Measurements from ENCODE around the gene CBFA2T2. TPM values are rescaled to one million over a fixed set of nuclear protein-coding genes. Genes with fewer than 3 reads are reported as not detected.
"Not testable (repeated sequence)": the region's sequence is repeated elsewhere in the genome, so short reads cannot be mapped to it uniquely, and the experiment has no call there.

CBFA2T2 gene
- 84.1 TPM for total RNA-seq (ENCODE audit: unreplicated experiment)
- long read RNA-seq, full-length matches to known transcripts = 3 of 36 reads
- long read RNA-seq, partial matches to known transcripts = 19 of 36 reads
- long read RNA-seq, other reads (novel, unspliced or antisense) = 14 of 36 reads

DNA sequence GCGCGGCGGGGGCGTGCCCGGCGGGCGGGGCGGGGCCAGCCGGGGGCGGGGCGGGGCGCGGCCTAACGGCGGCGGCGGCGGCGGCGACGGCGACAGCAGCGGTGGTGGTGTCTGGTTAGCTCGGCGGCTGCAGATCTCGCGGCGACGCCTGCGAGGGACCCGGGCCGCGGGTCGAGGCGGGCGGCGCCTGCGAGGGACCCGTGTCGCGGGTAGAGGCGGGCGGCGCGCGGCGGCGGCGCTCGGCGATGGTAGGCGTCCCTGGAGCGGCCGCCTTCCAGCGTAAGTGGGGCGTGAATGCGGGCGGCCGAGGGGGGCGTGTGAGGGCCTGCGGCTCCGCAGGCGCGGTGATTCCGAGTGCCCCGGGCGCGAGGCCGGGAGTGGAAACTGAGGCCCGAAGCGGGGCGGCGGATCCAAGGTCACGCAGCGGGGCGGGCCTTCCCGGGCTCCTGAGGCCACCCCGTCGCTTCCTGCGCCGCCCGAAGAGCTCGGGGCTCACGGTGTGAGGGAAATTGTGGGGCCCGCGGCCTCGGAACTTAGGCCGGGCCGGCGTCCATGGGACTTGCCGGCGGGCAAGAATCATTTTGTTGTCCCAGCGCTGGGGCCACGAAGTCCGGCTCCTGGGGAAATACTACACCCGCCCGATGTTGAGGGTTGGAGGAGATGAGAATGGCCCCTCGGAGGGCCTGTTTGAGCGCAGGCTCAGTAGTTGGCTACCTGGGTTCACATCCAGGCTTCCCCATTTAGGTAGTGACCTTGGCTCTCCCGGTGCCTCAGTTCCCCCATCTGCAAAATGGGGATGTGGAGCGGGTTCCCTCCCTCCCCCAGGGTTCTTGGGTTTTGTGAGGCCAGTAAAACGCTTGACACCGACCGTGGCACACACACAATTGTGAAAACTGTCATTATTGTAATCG lies at the start of gene CBFA2T2:
TSS of gene CBFA2T2 (plus strand) at position 74 of the 911 bp plus-strand sequence. CDS start at position 246, 172 bp downstream.
- H3K27me3 Mint-ChIP-seq (ENCODE audit: unreplicated experiment) = no peaks in the 10 kb centered on the region
- peak within 1 kb of the TSS; percentile 94 for H3K4me3 Mint-ChIP-seq (ENCODE audit: unreplicated experiment)
- H3K36me3 Mint-ChIP-seq (ENCODE audit: unreplicated experiment) = no peaks in the 10 kb centered on the region
- DNase-seq = no peak
- peaks cover 4% of the 10 kb centered on the region for H3K4me1 Mint-ChIP-seq (ENCODE audit: low read depth, unreplicated experiment)
- H3K27ac Mint-ChIP-seq (ENCODE audit: unreplicated experiment) = peak within 1 kb of the TSS; percentile 46
- TF ChIP-seq, protein P1, sequence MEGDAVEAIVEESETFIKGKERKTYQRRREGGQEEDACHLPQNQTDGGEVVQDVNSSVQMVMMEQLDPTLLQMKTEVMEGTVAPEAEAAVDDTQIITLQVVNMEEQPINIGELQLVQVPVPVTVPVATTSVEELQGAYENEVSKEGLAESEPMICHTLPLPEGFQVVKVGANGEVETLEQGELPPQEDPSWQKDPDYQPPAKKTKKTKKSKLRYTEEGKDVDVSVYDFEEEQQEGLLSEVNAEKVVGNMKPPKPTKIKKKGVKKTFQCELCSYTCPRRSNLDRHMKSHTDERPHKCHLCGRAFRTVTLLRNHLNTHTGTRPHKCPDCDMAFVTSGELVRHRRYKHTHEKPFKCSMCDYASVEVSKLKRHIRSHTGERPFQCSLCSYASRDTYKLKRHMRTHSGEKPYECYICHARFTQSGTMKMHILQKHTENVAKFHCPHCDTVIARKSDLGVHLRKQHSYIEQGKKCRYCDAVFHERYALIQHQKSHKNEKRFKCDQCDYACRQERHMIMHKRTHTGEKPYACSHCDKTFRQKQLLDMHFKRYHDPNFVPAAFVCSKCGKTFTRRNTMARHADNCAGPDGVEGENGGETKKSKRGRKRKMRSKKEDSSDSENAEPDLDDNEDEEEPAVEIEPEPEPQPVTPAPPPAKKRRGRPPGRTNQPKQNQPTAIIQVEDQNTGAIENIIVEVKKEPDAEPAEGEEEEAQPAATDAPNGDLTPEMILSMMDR (IDR thresholded peaks at IDR 0.05; ENCODE audit: partially characterized antibody, unreplicated experiment) = no peak
- peaks cover 3% of the 10 kb centered on the region for H3K9me3 Mint-ChIP-seq (ENCODE audit: unreplicated experiment)

DNA sequence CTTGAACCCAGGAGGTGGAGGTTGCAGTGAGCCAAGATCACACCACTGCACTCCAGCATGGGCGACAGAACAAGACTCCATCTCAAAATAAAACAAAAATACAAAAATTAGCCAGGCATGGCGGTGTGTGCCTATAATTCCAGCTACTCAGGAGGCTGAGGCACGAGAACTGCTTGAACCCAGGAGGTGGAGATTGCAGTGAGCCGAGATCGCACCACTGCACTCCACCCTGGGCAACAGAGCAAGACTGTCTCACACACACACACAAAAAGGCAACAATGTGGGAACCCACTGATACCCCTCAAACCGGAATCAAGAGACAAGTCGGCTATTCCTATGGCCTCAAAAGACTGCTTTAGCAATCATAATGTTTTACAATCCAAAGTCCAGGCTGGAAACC lies 49.3 kb upstream of the CBFA2T2 start:
- not testable (repeated sequence) for H3K27me3 Mint-ChIP-seq (ENCODE audit: unreplicated experiment); H3K4me3 Mint-ChIP-seq (ENCODE audit: unreplicated experiment); H3K27ac Mint-ChIP-seq (ENCODE audit: unreplicated experiment); H3K36me3 Mint-ChIP-seq (ENCODE audit: unreplicated experiment); H3K4me1 Mint-ChIP-seq (ENCODE audit: low read depth, unreplicated experiment); H3K9me3 Mint-ChIP-seq (ENCODE audit: unreplicated experiment); DNase-seq

DNA sequence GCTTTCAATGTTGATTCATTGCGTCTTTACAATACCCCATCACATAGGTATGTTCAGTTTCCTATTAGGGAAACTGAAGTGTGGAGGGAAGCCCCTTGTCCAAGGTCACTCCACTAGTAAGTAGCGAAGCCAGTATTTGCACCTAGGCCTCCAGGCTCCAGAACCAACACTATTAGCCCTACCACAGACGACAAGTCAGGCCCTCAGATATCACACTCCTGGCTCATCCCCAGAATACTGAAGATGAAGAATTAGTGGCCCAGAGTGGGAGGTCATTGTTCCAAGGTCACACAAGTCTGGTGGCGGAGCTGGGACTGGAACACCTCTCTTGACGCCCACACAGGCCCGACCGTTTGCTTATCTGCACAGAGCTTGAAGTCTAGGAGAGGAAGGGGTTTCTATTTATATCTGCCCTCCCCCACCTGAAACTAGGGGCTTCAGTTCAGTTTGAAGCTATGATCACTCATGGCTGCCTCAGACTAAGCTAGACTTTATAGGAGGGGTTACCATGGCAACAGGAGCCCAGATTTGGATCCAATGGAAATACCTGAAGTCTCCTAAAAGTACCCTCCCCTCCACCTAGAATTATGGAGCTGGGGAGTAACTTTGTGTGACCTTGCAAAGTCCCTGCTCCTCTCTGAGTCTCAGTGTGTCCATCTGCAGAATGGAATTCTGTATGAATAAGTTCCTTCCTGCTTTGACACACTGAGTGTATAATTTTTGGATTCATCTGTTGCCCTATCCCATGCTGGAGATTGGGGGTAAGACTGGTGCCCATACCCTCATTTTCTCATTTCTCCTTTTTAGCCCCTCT lies 48.5 kb upstream of the CBFA2T2 start:
- no peak for DNase-seq
- no peak overlapping the region for H3K4me3 Mint-ChIP-seq (ENCODE audit: unreplicated experiment)
- TF ChIP-seq, protein P1 (IDR thresholded peaks at IDR 0.05; ENCODE audit: partially characterized antibody, unreplicated experiment) = no peak

DNA sequence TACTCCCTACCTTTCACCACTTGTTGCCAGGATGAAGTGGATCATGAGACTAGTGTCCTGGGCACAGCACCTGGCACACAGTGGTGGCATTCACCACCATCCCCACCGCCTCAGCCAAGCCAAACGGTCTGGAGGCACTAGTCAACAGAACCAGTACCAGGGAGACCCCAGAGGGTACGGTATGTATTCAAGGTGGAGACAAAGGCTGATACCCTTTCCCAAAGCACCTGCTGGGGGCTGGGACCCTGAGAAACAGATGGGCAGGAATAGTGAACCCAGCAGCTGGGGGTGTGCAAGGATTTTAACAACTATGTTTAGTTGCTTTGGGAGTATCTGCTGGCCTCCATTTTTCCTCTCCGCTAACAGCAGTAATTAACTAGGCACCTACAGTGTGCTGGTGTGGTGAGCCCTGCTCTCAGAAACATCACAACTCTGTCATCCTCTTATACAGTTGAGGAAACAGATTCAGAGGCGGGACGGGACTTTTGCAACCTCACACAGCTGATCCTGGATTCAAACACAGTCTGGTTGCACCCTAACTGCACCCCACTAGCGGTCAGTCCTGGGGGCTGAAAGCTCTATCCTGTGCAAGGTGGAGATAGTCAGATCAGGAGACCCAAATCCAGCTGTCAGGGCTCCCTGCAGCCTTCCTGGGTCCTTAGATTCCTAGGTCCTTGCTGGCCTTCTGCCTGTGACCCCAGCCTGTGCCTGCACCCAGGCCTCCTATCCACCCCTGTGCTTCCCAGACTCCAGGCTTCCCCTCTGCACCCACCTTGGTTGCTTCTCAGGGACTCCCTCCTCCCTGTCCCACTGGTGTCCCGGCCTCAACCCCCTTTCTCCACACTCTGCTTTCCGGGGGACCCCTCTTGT lies 47.5 kb upstream of the CBFA2T2 start:
- Mint-ChIP-seq H3K4me3 (ENCODE audit: unreplicated experiment) (peak overlapping the region; percentile 87), H3K9me3 (ENCODE audit: unreplicated experiment) (no peaks in the 10 kb centered on the region), H3K36me3 (ENCODE audit: unreplicated experiment) (no peaks in the 10 kb centered on the region), H3K4me1 (ENCODE audit: low read depth, unreplicated experiment) (peaks cover 4% of the 10 kb centered on the region), H3K27ac (ENCODE audit: unreplicated experiment) (peak overlapping the region; percentile 48), H3K27me3 (ENCODE audit: unreplicated experiment) (peaks cover 5% of the 10 kb centered on the region)
- TF ChIP-seq, protein P1 (IDR thresholded peaks at IDR 0.05; ENCODE audit: partially characterized antibody, unreplicated experiment) = no peak
- no peak for DNase-seq

More for the DNA sequence above, 48.5 kb upstream of the CBFA2T2 start:
- Mint-ChIP-seq H3K27me3 (ENCODE audit: unreplicated experiment) (peaks cover 5% of the 10 kb centered on the region), H3K4me1 (ENCODE audit: low read depth, unreplicated experiment) (peaks cover 4% of the 10 kb centered on the region), H3K27ac (ENCODE audit: unreplicated experiment) (no peak overlapping the region), H3K36me3 (ENCODE audit: unreplicated experiment) (no peaks in the 10 kb centered on the region), H3K9me3 (ENCODE audit: unreplicated experiment) (no peaks in the 10 kb centered on the region)
